HG02759 (cell line): ENCODE measurements around the gene ESD.

ENCODE experiments used
- ATAC-seq: cut with Tn5 transposase; IDR thresholded peaks from one replicate; pipeline ENCODE4 v1.9.1; 2021; ENCODE audit warnings: mild to moderate bottlenecking, moderate library complexity; ENCODE audit not compliant: unreplicated experiment

ESD gene

DNA sequence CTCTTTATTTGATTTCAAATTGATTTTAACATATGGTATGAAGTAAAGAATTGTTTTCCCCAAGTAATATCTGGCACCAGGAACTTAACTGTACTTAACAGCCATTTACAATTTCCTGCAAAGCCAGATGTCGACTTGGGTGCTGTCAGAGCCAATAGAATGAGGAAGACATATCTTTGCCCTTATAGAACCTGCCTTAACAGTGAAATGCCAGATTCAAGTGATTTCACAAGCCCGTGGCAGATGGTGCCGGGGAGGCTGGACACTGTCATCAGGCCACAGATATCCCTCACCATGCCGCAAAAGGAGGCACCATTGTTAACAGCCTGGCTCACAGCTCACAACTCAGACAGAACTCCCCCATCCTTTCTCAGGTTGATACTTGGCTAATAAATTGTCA, 48.7 kb downstream of the ESD start:
- no peak for ATAC-seq

GRCh38 chr13:46747031-46747820, 49.7 kb downstream of the ESD start:
- no peak for ATAC-seq

- ATAC-seq, result no peak
Observed at GRCh38 chr13:46745706-46746105, 51.3 kb downstream of the ESD start.

DNA sequence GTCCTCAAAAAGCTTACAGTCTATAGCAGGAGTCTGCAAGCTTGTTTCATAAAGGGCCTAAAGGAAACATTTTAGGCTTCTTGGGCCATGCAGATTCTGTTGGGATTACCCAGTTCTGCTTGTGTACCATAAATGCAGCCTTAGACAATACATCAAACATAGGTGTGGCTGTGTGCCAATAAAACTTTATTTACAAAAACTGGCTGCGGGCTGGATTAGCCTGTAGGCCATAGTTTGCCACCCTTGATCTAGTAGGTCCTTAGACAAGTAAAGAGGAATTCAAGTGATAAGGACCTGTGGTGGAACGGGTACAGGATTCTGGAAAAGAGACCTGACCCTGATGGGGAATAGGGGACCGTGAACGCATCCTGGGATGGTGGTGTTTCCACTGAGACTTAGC, 51.9 kb downstream of the ESD start:
- no peak for ATAC-seq

DNA sequence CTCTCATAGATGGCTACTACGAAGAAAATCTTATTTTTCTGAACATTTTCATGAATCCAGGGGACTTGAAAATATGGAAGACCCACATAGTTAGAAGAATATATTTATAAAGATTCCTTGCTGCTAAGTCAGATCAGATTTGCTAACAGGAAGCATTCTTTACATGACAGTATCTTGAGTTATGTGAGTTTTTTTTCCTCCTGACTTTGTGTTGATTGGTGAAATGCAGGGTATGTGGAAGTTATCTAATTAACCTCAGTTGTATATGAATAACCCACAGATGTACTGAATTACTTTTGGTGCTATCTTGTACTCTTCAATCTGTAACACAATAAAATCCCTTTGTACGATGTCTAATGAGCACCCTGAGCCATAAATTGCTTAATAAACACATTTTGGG, 53.8 kb downstream of the ESD start:
- ATAC-seq, result no peak

DNA sequence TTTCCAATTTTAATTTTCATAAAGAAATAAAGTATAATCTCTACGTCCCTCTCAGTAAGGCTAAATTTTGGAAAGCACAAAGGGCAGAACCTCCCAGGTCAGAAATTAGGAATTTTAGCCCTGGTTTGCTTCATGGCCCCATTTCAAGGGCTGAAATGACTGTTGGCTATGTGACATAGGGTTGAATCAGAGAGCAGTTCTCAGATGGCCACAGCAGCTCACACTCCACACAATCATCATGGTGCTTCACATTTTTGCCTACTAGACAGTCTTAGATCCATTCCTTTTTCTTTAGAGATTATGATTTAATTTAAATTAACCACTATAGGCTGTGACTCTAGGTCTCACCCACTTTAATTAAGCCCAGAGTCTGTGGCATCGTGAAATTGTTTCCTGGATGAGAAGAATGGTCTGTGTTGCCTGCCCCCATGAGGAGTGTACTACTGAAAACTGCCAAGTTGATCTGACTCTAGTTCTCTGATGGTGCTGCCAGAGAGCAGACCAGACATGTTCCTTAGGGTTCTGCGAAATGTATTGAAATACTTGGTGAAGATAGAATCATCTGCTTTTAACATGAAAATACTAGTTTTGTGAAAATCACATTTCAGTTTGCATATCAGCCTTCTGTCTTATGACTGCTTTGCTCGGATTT, 57.4 kb downstream of the ESD start:
- no peak for ATAC-seq

- ATAC-seq, result no peak
Observed at GRCh38 chr13:46738766-46739165, 58.2 kb downstream of the ESD start.

- ATAC-seq, result no peak
Observed at GRCh38 chr13:46738055-46738454, 58.9 kb downstream of the ESD start.

DNA sequence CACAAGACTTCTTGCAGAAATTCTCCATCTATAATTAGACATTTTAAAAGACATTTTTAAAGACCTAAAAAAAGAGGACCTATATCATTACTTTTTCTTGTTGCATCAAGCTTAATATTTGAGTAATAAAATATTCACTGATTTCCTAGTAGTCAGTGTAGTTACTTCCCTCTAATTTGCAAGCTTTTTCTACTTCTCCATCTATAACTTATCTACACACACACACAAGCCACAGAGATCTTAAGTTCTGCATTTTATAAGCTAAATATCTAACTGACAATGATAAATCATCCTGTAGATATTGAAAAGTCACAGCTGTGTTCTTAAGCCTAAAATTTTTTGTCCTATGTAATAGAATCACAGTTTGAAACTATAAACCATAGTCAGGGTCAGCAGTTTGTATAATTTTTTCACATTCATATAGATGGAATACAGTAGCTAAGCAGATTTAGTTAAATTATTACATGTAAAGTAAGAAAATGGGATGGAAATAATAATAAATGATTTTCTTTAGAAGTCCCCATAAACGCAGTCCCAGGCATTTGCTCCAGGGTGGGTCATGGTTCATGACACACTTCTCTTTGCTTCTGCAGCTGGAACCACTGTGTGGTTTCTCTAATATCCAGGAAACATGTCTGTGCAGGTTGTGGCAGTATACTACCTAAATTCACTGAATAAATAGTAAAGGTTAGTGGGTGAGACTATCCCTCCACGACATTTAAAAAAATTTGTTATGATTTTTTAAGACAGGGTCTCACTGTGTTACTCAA, 60.2 kb downstream of the ESD start:
- no peak for ATAC-seq

DNA sequence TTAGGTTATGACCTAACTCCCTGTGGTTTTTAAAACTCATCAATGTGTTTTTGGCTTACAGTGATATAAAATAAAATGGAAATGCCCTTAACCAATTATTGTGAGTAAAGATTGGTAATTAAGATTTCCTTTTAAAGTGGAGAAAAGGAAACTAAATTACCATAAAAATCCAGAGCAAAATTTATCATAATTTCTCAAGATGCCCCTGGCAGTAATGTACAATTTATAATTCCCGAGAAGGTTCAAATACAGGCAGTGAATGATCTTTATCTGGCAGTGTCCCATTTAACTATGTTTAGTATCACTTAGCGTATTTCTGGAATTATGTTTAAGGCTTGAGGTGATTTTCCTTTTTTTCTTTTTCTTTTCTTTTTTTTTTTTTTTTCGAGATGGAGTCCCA, 61.5 kb downstream of the ESD start:
- no peak for ATAC-seq

GRCh38 chr13:46731535-46731934, 65.4 kb downstream of the ESD start:
- no peak for ATAC-seq

DNA sequence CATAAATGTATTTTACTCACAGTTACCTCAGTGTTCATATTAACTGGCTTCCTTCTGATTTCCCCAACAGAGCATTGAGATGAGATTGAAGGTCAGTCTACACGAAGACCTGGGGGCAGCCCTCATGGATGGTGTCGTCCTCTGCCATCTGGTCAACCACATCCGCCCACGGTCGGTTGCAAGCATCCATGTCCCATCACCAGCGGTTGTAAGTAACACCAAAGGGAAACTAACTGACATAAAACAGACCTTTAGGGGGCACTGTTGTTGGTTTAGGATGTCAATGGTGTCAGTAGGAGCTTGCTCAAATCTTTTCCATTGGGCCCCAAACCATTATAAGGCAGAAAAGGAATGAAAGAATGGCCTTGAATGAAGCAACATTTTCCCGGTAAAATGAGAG, 68.2 kb downstream of the ESD start:
- no peak for ATAC-seq

- ATAC-seq, result no peak
Observed at GRCh38 chr13:46726347-46726746, 70.6 kb downstream of the ESD start.
